COR-L47 (cell line): Measurements from ENCODE around the gene TNIK.
A peak's percentile ranks its signal among the peaks of the same experiment; 100 is the strongest.

Experiments
- DNase-seq: peaks from one replicate; lab custom pipeline; 2025; lab: John Stamatoyannopoulos, UW

The TNIK gene

DNA sequence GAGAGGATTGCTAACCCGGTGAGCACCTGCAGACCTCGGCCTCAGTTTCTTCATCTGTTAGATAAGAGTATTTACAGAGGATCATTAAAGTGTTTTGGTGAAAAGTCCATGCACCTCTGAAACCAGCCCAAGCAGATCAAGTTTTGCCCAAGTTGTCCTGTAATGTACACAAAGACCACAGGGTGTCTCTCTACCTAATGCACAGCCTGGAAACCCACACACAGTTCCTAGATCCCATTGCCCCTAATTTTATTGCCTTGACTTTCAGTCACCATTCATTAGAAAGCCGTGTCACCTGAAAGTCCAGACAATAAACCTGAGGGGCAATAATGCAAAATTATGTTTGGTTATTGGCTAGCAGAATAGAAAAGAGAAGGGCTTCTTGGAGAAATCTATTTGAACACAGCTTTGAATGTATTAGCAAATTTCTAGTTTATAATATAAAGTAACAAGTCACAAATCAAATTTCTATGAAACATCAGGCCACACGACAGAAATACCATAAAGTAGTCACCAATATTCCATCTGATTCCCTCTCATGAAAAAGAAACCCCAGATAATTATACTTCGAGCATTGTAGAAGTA is 272.4 kb downstream of the TNIK start:
- DNase-seq: peak; percentile 30

- no peak for DNase-seq
Observed at GRCh38 chr3:171186817-171187500, 273.2 kb downstream of the TNIK start.

GRCh38 chr3:171186383-171186782 is 273.8 kb downstream of the TNIK start:
- DNase-seq: no peak

GRCh38 chr3:171185959-171186358 is 274.2 kb downstream of the TNIK start:
- no peak for DNase-seq

GRCh38 chr3:171184372-171184771 is 275.8 kb downstream of the TNIK start:
- no peak for DNase-seq

GRCh38 chr3:171183042-171183441 is 277.2 kb downstream of the TNIK start:
- peak; percentile 5 for DNase-seq

DNA sequence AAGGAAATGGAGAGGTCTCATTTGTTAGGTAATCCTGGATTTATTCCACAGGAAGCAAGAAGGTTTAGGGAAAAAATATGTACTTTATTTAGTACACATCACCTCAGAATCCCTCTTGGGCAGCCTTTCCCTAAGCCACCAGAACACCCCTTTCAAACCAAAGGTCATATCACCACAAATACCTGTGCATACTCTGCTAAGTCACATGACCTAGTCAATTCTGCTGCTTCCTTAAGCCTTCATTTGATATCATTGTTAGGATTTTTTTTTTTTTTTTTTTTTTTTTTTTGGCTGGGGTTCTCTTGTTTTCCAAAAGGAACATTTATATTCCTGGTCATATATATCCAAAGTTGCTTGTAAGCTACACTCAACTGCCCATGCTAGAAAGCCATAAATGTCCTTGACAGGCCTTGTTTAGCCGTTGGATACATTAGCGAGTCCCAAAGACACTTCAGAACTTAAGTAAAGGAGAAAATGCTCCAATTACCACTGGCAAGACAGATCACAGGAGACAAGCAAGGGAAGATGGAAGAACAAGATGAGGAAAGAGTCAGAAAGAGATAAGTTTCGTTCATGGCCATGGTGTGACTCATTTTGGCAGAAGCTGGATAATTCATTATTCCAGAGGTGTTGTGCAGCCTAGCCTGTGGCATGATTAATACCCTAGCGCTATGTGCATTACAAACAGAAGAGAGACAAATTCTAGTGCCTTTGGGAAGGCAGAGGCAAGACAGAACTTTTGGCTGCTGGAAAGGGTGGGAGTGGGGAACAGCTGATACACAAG is 278.1 kb downstream of the TNIK start:
- no peak for DNase-seq

GRCh38 chr3:171178714-171179113 is 281.5 kb downstream of the TNIK start:
- no peak for DNase-seq

DNA sequence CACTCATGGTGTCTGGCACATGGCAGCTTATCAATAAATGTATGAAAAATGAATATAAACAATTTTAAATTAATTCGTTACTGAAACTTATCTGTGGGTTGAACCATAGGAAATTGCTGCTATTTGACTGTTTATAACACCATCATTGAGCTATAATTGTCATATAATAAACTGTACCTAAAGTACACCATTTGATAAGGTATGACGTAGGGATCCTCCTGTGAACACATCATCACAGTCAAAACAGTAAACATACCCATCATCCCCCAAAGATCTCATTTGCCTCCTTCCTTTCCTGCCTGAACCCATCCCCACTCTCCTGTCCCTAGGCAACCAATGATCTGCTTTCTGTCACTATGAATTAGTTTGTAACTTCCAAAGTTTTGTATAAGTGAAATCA is 282.7 kb downstream of the TNIK start:
- DNase-seq: no peak

DNA sequence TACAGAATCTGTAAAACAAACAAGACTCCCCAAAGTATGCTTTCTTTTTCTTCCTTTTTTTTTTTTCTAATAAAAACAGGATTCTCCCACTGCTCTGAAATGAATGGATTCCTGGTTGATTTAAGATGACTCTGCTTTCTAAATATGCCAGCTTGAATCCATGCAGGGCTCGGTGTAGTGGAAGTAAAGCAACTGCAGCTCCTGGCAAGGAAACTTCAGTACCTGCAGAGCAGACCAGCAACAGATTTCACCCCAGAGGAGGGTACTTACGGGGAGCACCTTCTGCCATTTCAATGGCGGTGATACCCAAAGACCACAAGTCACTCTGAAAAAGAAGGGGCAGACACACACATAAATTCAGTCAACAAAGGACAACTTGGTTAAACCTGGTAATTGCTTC is 283.1 kb downstream of the TNIK start:
- DNase-seq: no peak

GRCh38 chr3:171176244-171176933 is 283.8 kb downstream of the TNIK start:
- DNase-seq: no peak

GRCh38 chr3:171175741-171176234 is 284.4 kb downstream of the TNIK start:
- no peak for DNase-seq

- DNase-seq: no peak
Observed at GRCh38 chr3:171173736-171174135, 286.5 kb downstream of the TNIK start.

DNA sequence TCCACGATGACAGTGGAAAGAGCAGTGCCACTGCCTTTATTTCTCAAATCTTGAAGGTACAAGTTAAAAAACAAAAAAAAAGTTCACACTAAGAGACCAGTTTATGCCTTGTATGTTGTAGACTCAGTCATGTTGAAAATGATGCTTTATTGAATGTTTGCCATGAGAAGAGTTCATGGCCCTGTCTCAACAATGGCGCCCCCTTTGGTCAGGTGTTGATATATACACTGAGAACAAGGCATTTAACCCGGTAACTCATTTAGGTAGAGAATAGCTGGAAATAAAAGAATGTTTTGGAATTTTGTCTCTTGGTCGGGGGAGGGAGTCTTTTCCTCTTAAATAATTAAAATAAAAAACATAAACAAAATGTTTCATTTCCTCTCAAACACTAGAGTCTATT is 288.1 kb downstream of the TNIK start:
- no peak for DNase-seq

DNA sequence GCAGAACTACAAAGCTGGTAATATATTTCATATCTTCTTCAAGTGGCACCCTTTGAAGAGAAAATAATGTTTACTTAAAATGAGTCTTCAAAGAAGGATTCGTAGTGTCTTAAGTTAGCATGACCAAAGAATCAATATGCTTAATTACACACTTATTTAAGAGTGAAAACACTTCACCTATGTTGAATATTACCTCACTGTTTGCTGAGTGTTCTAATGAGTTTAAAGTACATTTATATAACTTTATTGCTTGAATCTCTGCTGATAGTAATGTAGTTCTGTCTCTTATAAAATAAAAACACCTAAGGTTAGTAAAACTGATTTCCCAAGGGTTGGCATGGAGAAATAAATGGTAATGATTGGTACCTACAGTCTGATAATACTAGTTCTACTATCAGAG is 290.3 kb downstream of the TNIK start:
- DNase-seq: no peak

DNA sequence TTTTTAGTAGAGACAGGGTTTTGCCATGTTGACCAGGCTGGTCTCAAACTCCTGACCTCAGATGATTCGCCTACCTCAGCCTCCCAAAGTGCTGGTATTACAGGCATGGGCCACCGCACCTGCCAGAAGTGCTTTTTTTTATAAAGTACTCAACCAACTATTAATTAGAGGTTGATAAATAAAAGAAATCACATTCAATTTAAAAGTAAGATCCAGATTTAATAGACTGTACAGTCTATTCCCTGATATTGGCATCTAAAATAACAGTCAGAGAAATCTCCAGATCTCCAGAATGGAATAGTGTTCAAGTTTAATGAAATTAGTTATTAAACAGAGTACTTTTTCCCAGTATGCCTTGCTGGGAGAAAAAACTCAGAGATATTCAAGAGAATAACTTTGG is 290.8 kb downstream of the TNIK start:
- no peak for DNase-seq

DNA sequence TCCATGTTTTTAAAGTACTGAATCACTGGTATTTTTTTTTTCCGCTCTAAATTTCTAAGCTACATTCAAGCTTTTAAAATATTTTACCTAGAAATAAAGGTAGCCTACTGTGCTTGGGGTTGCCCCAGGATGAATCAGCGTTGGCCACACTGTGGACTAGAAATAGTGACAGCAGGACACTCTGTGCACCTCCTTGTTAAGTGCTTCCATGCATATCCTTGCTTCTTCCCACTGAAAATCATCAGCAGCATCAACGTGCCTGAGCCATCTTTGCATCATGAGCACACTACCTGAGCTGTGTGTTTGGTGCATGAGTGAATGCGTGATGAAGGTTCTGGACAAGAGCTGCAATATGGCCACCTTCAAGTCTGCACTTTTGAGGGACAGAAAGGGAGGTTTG is 291.7 kb downstream of the TNIK start:
- no peak for DNase-seq

DNA sequence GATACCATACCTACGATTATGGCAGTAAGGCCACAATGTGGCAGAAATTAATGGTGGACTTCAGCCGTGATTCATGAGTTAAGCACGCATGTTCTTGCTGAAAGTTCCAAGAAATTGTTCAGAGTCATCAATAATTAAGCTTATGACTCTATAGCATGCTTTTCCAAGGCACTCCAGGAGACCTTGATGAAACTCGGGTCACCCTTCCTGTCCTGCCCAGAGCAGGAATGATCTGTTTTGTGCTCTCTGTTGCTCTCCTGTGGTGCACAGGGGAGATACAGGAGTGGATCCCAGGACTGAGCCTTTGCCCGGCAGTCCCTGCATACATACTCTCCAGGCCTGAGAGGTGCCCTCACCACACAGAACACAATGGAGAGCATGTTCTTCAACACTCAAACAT is 292.1 kb downstream of the TNIK start:
- no peak for DNase-seq

DNA sequence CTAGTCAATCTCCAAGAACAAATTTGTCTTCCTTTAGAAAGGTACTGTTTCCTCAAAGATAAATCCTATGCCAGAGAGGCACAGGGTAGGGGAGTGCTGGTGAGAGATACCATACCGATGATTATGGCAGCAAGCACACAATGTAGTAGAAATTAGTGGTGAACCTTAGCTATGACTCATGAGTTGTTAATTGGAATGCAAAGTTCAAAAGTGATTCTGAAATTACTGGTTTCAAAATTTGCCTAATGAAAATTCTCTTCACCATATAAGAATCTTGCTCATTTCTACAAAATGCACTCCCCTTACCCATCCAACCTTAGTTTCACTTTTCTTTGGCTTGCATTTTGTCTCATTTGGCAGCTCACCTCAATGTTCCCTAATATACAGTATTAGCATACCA is 294.2 kb downstream of the TNIK start:
- no peak for DNase-seq

GRCh38 chr3:171165499-171165921 is 294.7 kb downstream of the TNIK start:
- no peak for DNase-seq

DNA sequence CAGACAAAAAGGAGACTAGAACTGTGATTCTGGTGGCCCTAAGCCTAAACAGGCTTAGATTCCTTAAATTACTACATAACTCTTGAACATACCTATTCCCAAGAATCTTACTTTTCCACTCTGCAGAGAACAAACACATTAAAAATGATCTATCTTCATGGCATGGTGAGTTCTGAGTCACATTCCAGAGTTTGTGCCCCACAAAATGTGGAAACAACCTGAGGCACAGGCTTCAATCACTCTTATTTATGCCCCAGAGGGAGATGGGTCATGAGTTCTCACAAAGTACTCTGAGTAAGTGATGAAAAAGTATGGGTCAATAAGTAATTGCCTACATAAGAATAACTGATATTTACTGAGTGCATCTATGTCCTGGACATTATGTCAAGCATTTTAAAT is 296.1 kb downstream of the TNIK start:
- DNase-seq: no peak
